GM12878 (cell line): ENCODE data around the gene PKM. TPM values are rescaled to one million over a fixed set of nuclear protein-coding genes. Genes with fewer than 3 reads are reported as not detected.

Source experiments
- ATAC-seq: fragments of 200-7000 bp; cut with Tn5 transposase; 3 replicates; pipeline ENCODE4 v1.9.1; 2020; ENCODE audit warnings: mild to moderate bottlenecking, moderate library complexity
- BruUV-seq: library from RNA; stranded (reverse); fragments of 400-500 nt; replicated peaks from 2 replicates; lab custom pipeline; 2021; lab: Mats Ljungman, UMichigan
- CTCF ChIA-PET: fragments of 300-600 bp; sonication (Branson Sonifier 250); formaldehyde crosslinking; extraction: SDS; loops from one replicate; lab custom pipeline; 2021; ENCODE audit warnings: inconsistent platforms; lab: Yijun Ruan, JAX
- POLR2A ChIA-PET: fragments of 350-600 bp; formaldehyde crosslinking; extraction: SDS; loops from one replicate; lab custom pipeline; 2021; ENCODE audit warnings: inconsistent platforms; lab: Charles Lee
- RAD21 ChIA-PET: fragments of 300-600 bp; sonication (Branson Sonifier 250); formaldehyde crosslinking; loops from one replicate; lab custom pipeline; 2023; ENCODE audit warnings: antibody characterized with exemption; ENCODE audit not compliant: unreplicated experiment; lab: Charles Lee
- SMC1A ChIA-PET: fragments of 300-600 bp; sonication (Branson Sonifier 250); formaldehyde crosslinking; loops from one replicate; lab custom pipeline; 2023; ENCODE audit not compliant: unreplicated experiment, uncharacterized antibody; lab: Charles Lee
- DNase-seq: peaks from one replicate; pipeline ENCODE4 v3.0.0-alpha.2; 2011; ENCODE audit warnings: low read depth, low spot score
- FAIRE-seq: peaks from 3 replicates; lab custom pipeline; 2011; peaks lifted over from hg19 to GRCh38; lab: Jason Lieb, UNC
- H2AFZ ChIP-seq: 2 replicates; pipeline ENCODE4 v1.6.0; 2011; ENCODE audit warnings: low read depth, low read length, control low read depth; ENCODE audit not compliant: control insufficient read depth
- H3K27ac ChIP-seq: 2 replicates; pipeline ENCODE4 v1.5.1; 2011; ENCODE audit warnings: control low read depth; ENCODE audit not compliant: control insufficient read depth, insufficient read depth
- H3K27me3 ChIP-seq, 2 experiments: replicated peaks in 1 of 2; 2 replicates each; pipeline versions ENCODE4 v1.6.0 to v1.6.1; 2011; ENCODE audit warnings: low read length in 1 of 2; ENCODE audit not compliant: control insufficient read depth in 2 of 2, insufficient read depth in 2 of 2
- H3K36me3 ChIP-seq, 2 experiments: 2 replicates each; pipeline ENCODE4 v1.5.1; 2011; ENCODE audit warnings: low read length in 1 of 2; ENCODE audit not compliant: control insufficient read depth in 2 of 2, insufficient read depth in 2 of 2
- H3K4me1 ChIP-seq: 2 replicates; pipeline ENCODE4 v1.6.1; 2011; ENCODE audit warnings: mild to moderate bottlenecking, low read length, moderate library complexity, mixed read lengths; ENCODE audit not compliant: control insufficient read depth, insufficient read depth
- H3K4me2 ChIP-seq: 2 replicates; pipeline ENCODE4 v1.6.0; 2011; ENCODE audit warnings: control low read depth; ENCODE audit not compliant: control insufficient read depth, insufficient read depth
- H3K4me3 ChIP-seq: fragments of 200-600 bp; sonication (generic); 2 replicates; pipeline ENCODE4 v1.5.1; 2016
- H3K79me2 ChIP-seq: 2 replicates; pipeline ENCODE4 v1.6.0; 2011; ENCODE audit warnings: low read length; ENCODE audit not compliant: control insufficient read depth, insufficient read depth
- H3K9ac ChIP-seq: 2 replicates; pipeline ENCODE4 v1.8.0; 2011; ENCODE audit warnings: low read length, control low read depth, mixed read lengths; ENCODE audit not compliant: control insufficient read depth, insufficient read depth
- H3K9me3 ChIP-seq: replicated peaks from 3 replicates; pipeline ENCODE4 v1.5.1; 2011; ENCODE audit warnings: mild to moderate bottlenecking, low read length; ENCODE audit not compliant: control insufficient read depth, insufficient read depth
- H4K20me1 ChIP-seq: 2 replicates; pipeline ENCODE4 v1.6.0; 2011; ENCODE audit not compliant: control insufficient read depth, insufficient read depth
- CREB1 ChIP-seq: IDR thresholded peaks from 2 replicates; pipeline ENCODE4 v1.6.1; 2012; ENCODE audit warnings: low read depth, mild to moderate bottlenecking, inconsistent platforms
- JUNB ChIP-seq: IDR thresholded peaks from 2 replicates; pipeline ENCODE4 v1.6.1; 2016; ENCODE audit warnings: antibody characterized with exemption, mild to moderate bottlenecking
- JUND ChIP-seq: IDR thresholded peaks from 2 replicates; pipeline ENCODE4 v1.6.1; 2012; ENCODE audit warnings: low read depth, mild to moderate bottlenecking, low read length, improper control_type of control experiment, moderate library complexity
- NR2F1 ChIP-seq: fragments of 450-650 bp; conservative IDR thresholded peaks from 2 replicates; pipeline ENCODE4 v1.6.1; 2017; ENCODE audit warnings: mild to moderate bottlenecking
- SMAD1 ChIP-seq: fragments of 450-650 bp; IDR thresholded peaks from 2 replicates; pipeline ENCODE4 v1.6.1; 2018; ENCODE audit warnings: mild to moderate bottlenecking, low read depth; ENCODE audit not compliant: partially characterized antibody
- SMARCA5 ChIP-seq: fragments of 450-650 bp; IDR thresholded peaks from 2 replicates; pipeline ENCODE4 v1.6.1; 2017; ENCODE audit warnings: mild to moderate bottlenecking
- STAT3 ChIP-seq: IDR thresholded peaks from 2 replicates; pipeline ENCODE4 v1.6.1; 2011; ENCODE audit warnings: low read depth, low read length, improper control_type of control experiment
- WRNIP1 ChIP-seq: IDR thresholded peaks from 2 replicates; pipeline ENCODE4 v1.6.1; 2011; ENCODE audit warnings: low read depth, low read length, improper control_type of control experiment, borderline replicate concordance
- ZNF687 ChIP-seq: fragments of 450-650 bp; IDR thresholded peaks from 2 replicates; pipeline ENCODE4 v1.6.1; 2017; ENCODE audit warnings: mild to moderate bottlenecking, moderate library complexity
- WGBS: methylation state at CpG from one replicate; pipeline ENCODE4 v1.1.6; 2016; ENCODE audit warnings: low lambda C conversion rate; ENCODE audit not compliant: insufficient replicate concordance, insufficient coverage; ENCODE audit errors: missing lambda C conversion rate; 5-methylcytosine and 5-hydroxymethylcytosine counted together
- in situ Hi-C: fragments of 300-500 bp; cut with MboI; formaldehyde crosslinking; loops from 9 replicates; pipeline ENCODE4 v1.14.3; 2018; ENCODE audit warnings: mixed read lengths
- intact Hi-C: fragments of 100-400 bp; cut with micrococcal nuclease; formaldehyde crosslinking; loops from one replicate; pipeline ENCODE4 v1.14.2; 2022; ENCODE audit not compliant: unreplicated experiment
- polyA plus RNA-seq, 11 experiments: library from polyadenylated mRNA; depleted of rRNA in 4 of 11; unstranded in 6 of 11; stranded (reverse) in 5 of 11; fragments of >200 nt; fragmentation: Nextera tagmentation in 4 of 11; fragmentation: Illumina TruSeq in 1 of 11; extraction: Ambion mirVana in 4 of 11; extraction: Trizol in 1 of 11; gene quantifications; 1 replicate in 1 of 11; 2 replicates in 10 of 11; pipeline versions ENCODE4 v1.2.1 to v1.2.3, GENCODE V29; 2011 to 2016; ENCODE audit warnings: inconsistent platforms in 2 of 11, missing spikeins in 2 of 11, low read depth in 1 of 11
- total RNA-seq, 4 experiments: library from RNA; depleted of rRNA in 3 of 4; stranded (reverse); fragments of >200 nt in 3 of 4; fragmentation: Illumina TruSeq in 1 of 4; extraction: Trizol in 1 of 4; gene quantifications; 2 replicates each; pipeline versions ENCODE4 v1.2.1 to v1.2.3, GENCODE V29; 2013 to 2021
- TF ChIP-seq, protein P1 (sequence below): fragments of 450-650 bp; IDR thresholded peaks from 2 replicates; pipeline ENCODE4 v1.6.1; 2014; ENCODE audit warnings: mild to moderate bottlenecking

The PKM gene
- total and polyA plus RNA-seq, 10 of the 15 experiments (the other 5 are each of a cell fraction or from before 2014, with no cell fraction given), result 491 to 2,011 (median 1,433) TPM

DNA sequence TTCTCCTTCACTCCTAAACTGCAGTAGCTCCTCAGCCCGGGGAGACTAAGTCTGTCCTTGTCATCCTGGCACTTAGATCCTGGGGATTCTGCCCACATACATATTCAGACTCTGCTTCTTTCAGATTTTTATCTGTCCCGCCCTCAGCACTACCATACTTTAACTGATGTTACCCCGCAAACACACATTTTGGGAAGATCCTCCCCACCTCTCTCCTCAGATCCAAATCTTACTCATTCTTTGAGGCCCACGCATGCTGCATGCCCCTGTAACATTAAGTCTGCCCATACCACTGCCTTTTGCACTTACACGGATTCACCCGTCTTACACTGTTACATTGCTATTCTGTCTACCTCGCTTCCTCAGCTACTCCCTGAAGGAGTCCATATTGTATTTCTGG is 76.7 kb downstream of the PKM start:
- WGBS, result 95% methylated on average over 7 of the region's 7 CpGs
- BruUV-seq, result no TSS peak

More for the DNA sequence above, 76.7 kb downstream of the PKM start:
- DNase-seq (no peak), FAIRE-seq (no peak)
- Histone ChIP-seq H3K4me3 (no peak overlapping the region), H3K27me3 (no peaks in the 10 kb centered on the region), H3K27ac (no peak overlapping the region), H4K20me1 (no peaks in the 10 kb centered on the region), H3K4me1 (no peaks in the 10 kb centered on the region), H3K4me2 (no peak overlapping the region), H3K36me3 (no peaks in the 10 kb centered on the region)
- ChIA-PET SMC1A (interaction anchor here (0.7 to 5.9 kb wide), 7 partner anchors 41 to 410 kb away, joined by 3 to 49 read pairs (median 4); no protein-coding TSS in a partner anchor), CTCF (interaction anchor here (0.9 to 2.5 kb wide), 7 partner anchors 8 to 411 kb away, joined by 3 to 18 read pairs (median 5); no protein-coding TSS in a partner anchor)
- intact Hi-C loops, result loop anchor here (2.0 to 10.0 kb wide), 2 partner anchors 220 to 410 kb away; no protein-coding TSS in a partner anchor
- TF ChIP-seq WRNIP1 (no peak), STAT3 (no peak), JUND (no peak), CREB1 (no peak), NR2F1 (no peak), ZNF687 (no peak), SMARCA5 (no peak), SMAD1 (no peak), JUNB (no peak)
- TF ChIP-seq, protein P1, sequence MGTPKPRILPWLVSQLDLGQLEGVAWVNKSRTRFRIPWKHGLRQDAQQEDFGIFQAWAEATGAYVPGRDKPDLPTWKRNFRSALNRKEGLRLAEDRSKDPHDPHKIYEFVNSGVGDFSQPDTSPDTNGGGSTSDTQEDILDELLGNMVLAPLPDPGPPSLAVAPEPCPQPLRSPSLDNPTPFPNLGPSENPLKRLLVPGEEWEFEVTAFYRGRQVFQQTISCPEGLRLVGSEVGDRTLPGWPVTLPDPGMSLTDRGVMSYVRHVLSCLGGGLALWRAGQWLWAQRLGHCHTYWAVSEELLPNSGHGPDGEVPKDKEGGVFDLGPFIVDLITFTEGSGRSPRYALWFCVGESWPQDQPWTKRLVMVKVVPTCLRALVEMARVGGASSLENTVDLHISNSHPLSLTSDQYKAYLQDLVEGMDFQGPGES, result no peak
- TF ChIP-seq, all 136 proteins: peak for 0
- ChIA-PET RAD21 (interaction anchor here (1.5 to 2.0 kb wide), 5 partner anchors 13 to 410 kb away, joined by 4 to 10 read pairs (median 7); no protein-coding TSS in a partner anchor), POLR2A (no interaction called here)
- no peak for ATAC-seq
- in situ Hi-C loops, result loop anchor here (10.0 kb wide), 2 partner anchors 350 to 700 kb away; no protein-coding TSS in a partner anchor
- Histone ChIP-seq H2AFZ (no peak overlapping the region), H3K79me2 (no peaks in the 10 kb centered on the region), H3K9me3 (no peaks in the 10 kb centered on the region), H3K9ac (no peak overlapping the region)
